Tibial nerve (tissue), 4 donors: ENCODE data around the gene CDH4. TPM values are rescaled to one million over a fixed set of nuclear protein-coding genes. Genes with fewer than 3 reads are reported as not detected.

Experiments
- DNase-seq, 2 donors: peaks; one replicate each; pipeline ENCODE4 v3.0.0-alpha.2; 2019; ENCODE audit warnings: low spot score in 2 of 2
- H3K27ac ChIP-seq, 4 donors: fragments of 200-600 bp; sonication (generic) in 3 of 4; one replicate each; pipeline ENCODE4 v1.5.1; 2017 to 2019; ENCODE audit warnings: mild to moderate bottlenecking in 1 of 4
- H3K27me3 ChIP-seq, 2 donors: fragments of 200-600 bp; sonication (generic) in 1 of 2; one replicate each; pipeline versions ENCODE4 v1.5.1 to v1.6.0; 2017 to 2019
- H3K36me3 ChIP-seq, 3 donors: fragments of 200-600 bp; sonication (generic); one replicate each; pipeline ENCODE4 v1.5.1; 2018 to 2019
- H3K4me1 ChIP-seq, 4 donors: fragments of 200-600 bp; sonication (generic) in 3 of 4; one replicate each; pipeline ENCODE4 v1.5.1; 2017 to 2019
- H3K4me3 ChIP-seq, 4 donors: fragments of 200-600 bp; sonication (generic) in 3 of 4; one replicate each; pipeline ENCODE4 v1.5.1; 2017 to 2019; ENCODE audit warnings: mild to moderate bottlenecking in 1 of 4, moderate library complexity in 1 of 4
- H3K9me3 ChIP-seq, 4 donors: fragments of 200-600 bp; sonication (generic) in 3 of 4; one replicate each; pipeline ENCODE4 v1.5.1; 2017 to 2019
- CTCF ChIP-seq, 5 experiments: fragments of 200-600 bp in 3 of 5; fragments of 450-650 bp in 2 of 5; sonication (generic) in 3 of 5; IDR thresholded peaks; one replicate each; pipeline ENCODE4 v1.5.1; 2016 to 2019; ENCODE audit warnings: antibody characterized with exemption in 5 of 5, mild to moderate bottlenecking in 3 of 5, moderate library complexity in 2 of 5
- EP300 ChIP-seq, 2 donors: sonication (generic); formaldehyde crosslinking; IDR thresholded peaks; one replicate each; pipeline ENCODE4 v1.6.1; 2017; ENCODE audit warnings: antibody characterized with exemption in 2 of 2, mild to moderate bottlenecking in 1 of 2
- POLR2A ChIP-seq, 2 donors: fragments of 450-650 bp; IDR thresholded peaks; one replicate each; pipeline ENCODE4 v1.6.1; 2017; ENCODE audit warnings: antibody characterized with exemption in 2 of 2, mild to moderate bottlenecking in 2 of 2, moderate library complexity in 2 of 2
- WGBS, 2 donors: methylation state at CpG; one replicate each; pipeline ENCODE4 v1.1.5; 2018; 5-methylcytosine and 5-hydroxymethylcytosine counted together
- total RNA-seq, 4 donors: library from RNA; depleted of rRNA; stranded (reverse); fragments of >200 nt; gene quantifications; one replicate each; pipeline ENCODE4 v1.1.0, GENCODE V29; 2016

The CDH4 gene
- total RNA-seq, 4 donors from 2014 or later, result 0.78 to 2.3 (median 1.0) TPM

GRCh38 chr20:61845233-61845671 is 593.2 kb downstream of the CDH4 start:
- Histone ChIP-seq H3K9me3 (peaks cover 0 to 16% (median 0%) of the 10 kb centered on the region in 4 donors), H3K36me3 (no peaks in the 10 kb centered on the region), H3K4me3 (no peak overlapping the region), H3K27me3 (no peaks in the 10 kb centered on the region), H3K27ac (no peak overlapping the region), H3K4me1 (no peaks in the 10 kb centered on the region)
- WGBS, 2 donors, result 46 to 49% methylated on average over 13 to 19 of the region's 19 CpGs
- DNase-seq, result no peak
- TF ChIP-seq CTCF (IDR thresholded peaks at IDR 0.05), result no peak
- TF ChIP-seq POLR2A (IDR thresholded peaks at IDR 0.05), result no peak
- no peak for TF ChIP-seq EP300 (IDR thresholded peaks at IDR 0.05)

GRCh38 chr20:61846074-61846473 is 594.0 kb downstream of the CDH4 start:
- DNase-seq, result no peak

GRCh38 chr20:61846741-61847419 is 594.8 kb downstream of the CDH4 start:
- Histone ChIP-seq H3K9me3 (peaks cover 0 to 21% (median 0%) of the 10 kb centered on the region in 4 donors), H3K4me3 (no peak overlapping the region), H3K27me3 (no peaks in the 10 kb centered on the region), H3K4me1 (no peaks in the 10 kb centered on the region), H3K27ac (no peak overlapping the region), H3K36me3 (no peaks in the 10 kb centered on the region)
- WGBS, 2 donors, result 82 to 90% methylated on average over 10 of the region's 11 CpGs
- TF ChIP-seq CTCF (IDR thresholded peaks at IDR 0.05) (no peak), EP300 (IDR thresholded peaks at IDR 0.05) (no peak)
- no peak for DNase-seq

More at GRCh38 chr20:61846074-61846473, 594.0 kb downstream of the CDH4 start:
- TF ChIP-seq POLR2A (IDR thresholded peaks at IDR 0.05), result no peak
- TF ChIP-seq CTCF (IDR thresholded peaks at IDR 0.05), result no peak
- no peak for TF ChIP-seq EP300 (IDR thresholded peaks at IDR 0.05)
- no peaks in the 10 kb centered on the region for H3K36me3 ChIP-seq
- no peaks in the 10 kb centered on the region for H3K27me3 ChIP-seq
- H3K27ac ChIP-seq, result no peak overlapping the region
- no peak overlapping the region for H3K4me3 ChIP-seq
- 85 to 94% methylated on average over 8 to 14 of the region's 15 CpGs for WGBS, 2 donors
- peaks cover 0 to 21% (median 0%) of the 10 kb centered on the region in 4 donors for H3K9me3 ChIP-seq
- H3K4me1 ChIP-seq, result no peaks in the 10 kb centered on the region

GRCh38 chr20:61847420-61847748 is 595.3 kb downstream of the CDH4 start:
- H3K36me3 ChIP-seq, result no peaks in the 10 kb centered on the region
- TF ChIP-seq CTCF (IDR thresholded peaks at IDR 0.05) (no peak), POLR2A (IDR thresholded peaks at IDR 0.05) (no peak), EP300 (IDR thresholded peaks at IDR 0.05) (no peak)
- no peaks in the 10 kb centered on the region for H3K27me3 ChIP-seq
- 93 to 95% methylated on average over 10 of the region's 10 CpGs for WGBS, 2 donors
- no peak overlapping the region for H3K27ac ChIP-seq
- H3K9me3 ChIP-seq, result peaks cover 0 to 21% (median 0%) of the 10 kb centered on the region in 4 donors
- H3K4me1 ChIP-seq, result no peaks in the 10 kb centered on the region
- H3K4me3 ChIP-seq, result no peak overlapping the region
- DNase-seq, result no peak

GRCh38 chr20:61847986-61848385 is 595.9 kb downstream of the CDH4 start:
- WGBS, 2 donors, result 89 to 91% methylated on average over 7 of the region's 7 CpGs
- H3K27me3 ChIP-seq, result no peaks in the 10 kb centered on the region

More at GRCh38 chr20:61847986-61848385, 595.9 kb downstream of the CDH4 start:
- no peaks in the 10 kb centered on the region for H3K4me1 ChIP-seq
- no peaks in the 10 kb centered on the region for H3K36me3 ChIP-seq
- TF ChIP-seq CTCF (IDR thresholded peaks at IDR 0.05), result no peak
- no peak for TF ChIP-seq POLR2A (IDR thresholded peaks at IDR 0.05)
- TF ChIP-seq EP300 (IDR thresholded peaks at IDR 0.05), result no peak
- no peak for DNase-seq
- no peak overlapping the region for H3K4me3 ChIP-seq
- peaks cover 0 to 21% (median 0%) of the 10 kb centered on the region in 4 donors for H3K9me3 ChIP-seq
- no peak overlapping the region for H3K27ac ChIP-seq
